BLaER1 (cell line): Measurements from ENCODE around the gene ZNF445.
"Not testable (repeated sequence)": the region's sequence is repeated elsewhere in the genome, so short reads cannot be mapped to it uniquely, and the experiment has no call there.

Experiments
- H3K27ac ChIP-seq: shearing (Covaris generic); formaldehyde crosslinking; 2 replicates; pipeline ENCODE4 v1.8.1; 2022
- H3K27me3 ChIP-seq: shearing (Covaris generic); formaldehyde crosslinking; 2 replicates; pipeline ENCODE4 v1.8.1; 2022
- H3K36me3 ChIP-seq: shearing (Covaris generic); formaldehyde crosslinking; 2 replicates; pipeline ENCODE4 v1.8.1; 2022
- H3K4me1 ChIP-seq: shearing (Covaris generic); formaldehyde crosslinking; 2 replicates; pipeline ENCODE4 v1.8.1; 2022
- H3K4me2 ChIP-seq: shearing (Covaris generic); formaldehyde crosslinking; 2 replicates; pipeline ENCODE4 v1.8.1; 2022
- H3K4me3 ChIP-seq: shearing (Covaris generic); formaldehyde crosslinking; 2 replicates; pipeline ENCODE4 v1.8.1; 2022
- H3K9ac ChIP-seq: shearing (Covaris generic); formaldehyde crosslinking; 2 replicates; pipeline ENCODE4 v1.8.1; 2022
- H3K9me3 ChIP-seq: shearing (Covaris generic); formaldehyde crosslinking; 2 replicates; pipeline ENCODE4 v1.8.1; 2022
- H4K20me1 ChIP-seq: shearing (Covaris generic); formaldehyde crosslinking; 2 replicates; pipeline ENCODE4 v1.8.1; 2022
- Cebpa-rat ChIP-seq: shearing (Covaris generic); IDR thresholded peaks from 2 replicates; pipeline ENCODE4 v1.8.1; 2022

Gene ZNF445

GRCh38 chr3:44411031-44411645, 66.3 kb downstream of the ZNF445 start:
- TF ChIP-seq Cebpa-rat = no peak
- H3K27ac ChIP-seq = no peak overlapping the region
- H3K4me3 ChIP-seq = no peak overlapping the region
- no peaks in the 10 kb centered on the region for H3K9me3 ChIP-seq
- H3K27me3 ChIP-seq = no peaks in the 10 kb centered on the region
- H3K4me2 ChIP-seq = no peak overlapping the region
- H3K4me1 ChIP-seq = peaks cover 11% of the 10 kb centered on the region
- no peak overlapping the region for H3K9ac ChIP-seq
- peaks cover 12% of the 10 kb centered on the region; the same call in 1 of the 2 replicates for H3K36me3 ChIP-seq
- H4K20me1 ChIP-seq = no peaks in the 10 kb centered on the region

- peaks cover 11% of the 10 kb centered on the region for H3K4me1 ChIP-seq
- no peaks in the 10 kb centered on the region for H4K20me1 ChIP-seq
- no peak overlapping the region for H3K4me3 ChIP-seq
- no peak overlapping the region for H3K4me2 ChIP-seq
- H3K36me3 ChIP-seq = peaks cover 16% of the 10 kb centered on the region; the same call in 1 of the 2 replicates
- no peak overlapping the region for H3K9ac ChIP-seq
- no peak overlapping the region for H3K27ac ChIP-seq
- no peaks in the 10 kb centered on the region for H3K9me3 ChIP-seq
- H3K27me3 ChIP-seq = no peaks in the 10 kb centered on the region
- no peak for TF ChIP-seq Cebpa-rat
These were observed 67.6 kb downstream of the ZNF445 start for GRCh38 chr3:44409640-44410410.

GRCh38 chr3:44402548-44402947, 74.9 kb downstream of the ZNF445 start:
- H3K4me3 ChIP-seq = no peak overlapping the region
- no peaks in the 10 kb centered on the region for H3K9me3 ChIP-seq
- H3K36me3 ChIP-seq = peaks cover 18% of the 10 kb centered on the region; the same call in 1 of the 2 replicates
- H4K20me1 ChIP-seq = no peaks in the 10 kb centered on the region
- no peaks in the 10 kb centered on the region for H3K27me3 ChIP-seq
- no peak overlapping the region for H3K9ac ChIP-seq
- no peak overlapping the region for H3K27ac ChIP-seq
- no peak for TF ChIP-seq Cebpa-rat
- no peaks in the 10 kb centered on the region for H3K4me1 ChIP-seq
- no peak overlapping the region for H3K4me2 ChIP-seq

DNA sequence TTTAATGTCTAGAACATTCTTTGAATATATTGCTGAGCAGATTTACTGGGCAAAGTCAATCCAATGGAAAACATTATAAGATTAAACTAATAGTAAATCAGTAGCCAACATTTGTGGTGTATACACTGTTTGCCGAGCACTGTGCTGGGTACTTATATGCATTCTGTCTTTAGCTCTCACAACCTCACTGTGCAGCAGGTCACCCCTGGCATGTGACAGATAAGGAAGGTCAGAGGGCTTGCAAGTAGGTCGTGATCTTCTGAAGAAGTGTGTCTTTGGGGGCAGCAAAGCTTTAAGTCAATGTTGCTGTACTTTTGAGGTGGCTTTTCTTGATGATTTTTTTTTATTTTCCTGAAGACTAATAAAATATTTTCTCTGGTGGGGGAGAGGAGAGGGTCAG, 76.7 kb downstream of the ZNF445 start:
- H3K27ac ChIP-seq = no peak overlapping the region
- TF ChIP-seq Cebpa-rat = no peak
- H4K20me1 ChIP-seq = no peaks in the 10 kb centered on the region
- no peak overlapping the region for H3K9ac ChIP-seq
- no peak overlapping the region for H3K4me2 ChIP-seq
- no peak overlapping the region for H3K4me3 ChIP-seq
- H3K36me3 ChIP-seq = peaks cover 27% of the 10 kb centered on the region; the same call in 1 of the 2 replicates
- no peaks in the 10 kb centered on the region for H3K4me1 ChIP-seq
- no peaks in the 10 kb centered on the region for H3K9me3 ChIP-seq
- no peaks in the 10 kb centered on the region for H3K27me3 ChIP-seq

- Histone ChIP-seq H3K4me1 (no peaks in the 10 kb centered on the region), H3K4me3 (no peak overlapping the region), H3K36me3 (peaks cover 27% of the 10 kb centered on the region; the same call in 1 of the 2 replicates), H3K4me2 (no peak overlapping the region), H4K20me1 (no peaks in the 10 kb centered on the region), H3K9me3 (no peaks in the 10 kb centered on the region), H3K27me3 (no peaks in the 10 kb centered on the region), H3K27ac (no peak overlapping the region), H3K9ac (no peak overlapping the region)
- TF ChIP-seq Cebpa-rat = no peak
These were observed 78.6 kb downstream of the ZNF445 start for GRCh38 chr3:44398853-44399252.

DNA sequence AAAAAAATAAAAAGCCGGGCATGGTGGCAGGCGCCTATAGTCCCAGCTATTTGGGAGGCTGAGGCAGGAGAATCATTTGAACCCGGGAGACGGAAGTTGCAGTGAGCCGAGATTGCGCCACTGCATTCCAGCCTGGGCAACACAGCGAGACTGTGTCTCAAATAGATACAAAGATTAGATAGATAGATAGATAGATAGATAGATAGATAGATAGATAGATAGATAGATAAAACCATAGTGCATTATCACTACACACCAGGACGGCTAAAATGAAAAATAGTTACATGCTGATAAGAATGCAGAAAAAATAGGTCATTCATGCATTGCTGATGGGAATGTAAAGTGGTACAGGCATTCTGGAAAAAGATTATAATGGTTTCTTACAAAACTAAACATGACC, 79.2 kb downstream of the ZNF445 start:
- H3K4me1 ChIP-seq, H3K9me3 ChIP-seq, H4K20me1 ChIP-seq, H3K27ac ChIP-seq, H3K4me2 ChIP-seq, H3K9ac ChIP-seq, H3K27me3 ChIP-seq, H3K4me3 ChIP-seq: not testable (repeated sequence)
- peaks cover 23% of the 10 kb centered on the region; the same call in 1 of the 2 replicates for H3K36me3 ChIP-seq

- H3K9me3 ChIP-seq = no peaks in the 10 kb centered on the region
These were observed 81.0 kb downstream of the ZNF445 start for GRCh38 chr3:44396200-44397171.

DNA sequence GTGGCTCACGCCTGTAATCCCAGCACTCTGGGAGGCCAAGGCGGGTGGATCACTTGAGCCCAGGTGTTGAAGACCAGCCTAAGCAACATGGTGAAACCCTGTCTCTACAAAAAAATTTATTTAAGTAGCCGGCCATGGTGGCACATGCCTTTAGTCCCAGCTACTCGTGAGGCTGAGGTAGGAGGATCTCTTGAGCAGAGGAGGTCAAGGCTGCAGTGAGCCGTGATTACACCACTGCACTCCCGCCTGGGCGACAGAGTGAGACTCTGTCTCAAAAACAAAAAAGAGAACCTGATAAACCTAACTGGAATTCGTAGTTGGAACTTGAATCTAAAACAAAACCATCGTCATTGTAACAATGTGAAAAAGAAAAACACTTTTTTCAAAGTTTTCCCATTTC, 81.8 kb downstream of the ZNF445 start:
- Histone ChIP-seq H3K9ac (no peak overlapping the region), H3K36me3 (peaks cover 15% of the 10 kb centered on the region; the same call in 1 of the 2 replicates), H3K27me3 (no peaks in the 10 kb centered on the region), H3K4me1 (no peaks in the 10 kb centered on the region), H3K4me3 (no peak overlapping the region), H3K4me2 (no peak overlapping the region), H3K27ac (no peak overlapping the region), H4K20me1 (no peaks in the 10 kb centered on the region), H3K9me3 (no peaks in the 10 kb centered on the region)
- no peak for TF ChIP-seq Cebpa-rat

More at GRCh38 chr3:44396200-44397171, 81.0 kb downstream of the ZNF445 start:
- Histone ChIP-seq H3K4me3 (no peak overlapping the region), H4K20me1 (no peaks in the 10 kb centered on the region), H3K4me2 (no peak overlapping the region), H3K27me3 (no peaks in the 10 kb centered on the region), H3K9ac (no peak overlapping the region), H3K27ac (no peak overlapping the region), H3K4me1 (no peaks in the 10 kb centered on the region), H3K36me3 (peaks cover 20% of the 10 kb centered on the region; the same call in 1 of the 2 replicates)
- TF ChIP-seq Cebpa-rat = no peak

DNA sequence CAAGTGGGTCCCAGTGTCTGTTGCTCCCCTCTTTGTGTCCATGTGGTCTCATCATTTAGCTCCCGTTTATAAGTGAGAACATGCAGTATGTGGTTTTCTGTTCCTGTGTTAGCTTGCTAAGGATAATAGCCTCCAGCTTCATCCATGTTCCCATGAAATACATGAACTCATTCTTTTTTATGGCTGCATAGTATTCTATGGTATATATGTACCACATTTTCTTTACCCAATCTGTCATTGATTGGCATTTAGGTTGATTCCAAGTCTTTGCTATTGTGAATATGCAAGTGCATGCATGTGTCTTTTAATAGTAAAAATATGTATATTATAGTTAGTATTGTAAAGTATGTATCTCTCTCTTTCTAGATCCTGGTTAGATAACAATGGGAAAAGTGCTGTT, 85.0 kb downstream of the ZNF445 start:
- H3K27me3 ChIP-seq = no peaks in the 10 kb centered on the region
- TF ChIP-seq Cebpa-rat = no peak

More for the DNA sequence above, 85.0 kb downstream of the ZNF445 start:
- H3K4me2 ChIP-seq = no peak overlapping the region
- no peak overlapping the region for H3K27ac ChIP-seq
- peaks cover 16% of the 10 kb centered on the region for H3K36me3 ChIP-seq
- no peak overlapping the region for H3K4me3 ChIP-seq
- H3K4me1 ChIP-seq = no peaks in the 10 kb centered on the region
- peaks cover 3% of the 10 kb centered on the region for H3K9me3 ChIP-seq
- H3K9ac ChIP-seq = no peak overlapping the region
- H4K20me1 ChIP-seq = no peaks in the 10 kb centered on the region
